A673 (cell line): ENCODE results near the gene IFT172.

Experiments
- EZH2 ChIP-seq: fragments of 200-600 bp; sonication (generic); IDR thresholded peaks from 2 replicates; pipeline ENCODE4 v1.6.1; 2017; ENCODE audit warnings: borderline replicate concordance, low read depth, mild to moderate bottlenecking, mixed read lengths, antibody characterized with exemption, low read length; ENCODE audit not compliant: poor library complexity, severe bottlenecking
- TF ChIP-seq, protein P1 (sequence below): fragments of 300-800, 200-600 bp; sonication (generic); conservative IDR thresholded peaks from 2 replicates; pipeline ENCODE4 v1.5.1; 2017; ENCODE audit warnings: low read depth, mild to moderate bottlenecking, antibody characterized with exemption, low read length, moderate library complexity, mixed read lengths

DNA sequence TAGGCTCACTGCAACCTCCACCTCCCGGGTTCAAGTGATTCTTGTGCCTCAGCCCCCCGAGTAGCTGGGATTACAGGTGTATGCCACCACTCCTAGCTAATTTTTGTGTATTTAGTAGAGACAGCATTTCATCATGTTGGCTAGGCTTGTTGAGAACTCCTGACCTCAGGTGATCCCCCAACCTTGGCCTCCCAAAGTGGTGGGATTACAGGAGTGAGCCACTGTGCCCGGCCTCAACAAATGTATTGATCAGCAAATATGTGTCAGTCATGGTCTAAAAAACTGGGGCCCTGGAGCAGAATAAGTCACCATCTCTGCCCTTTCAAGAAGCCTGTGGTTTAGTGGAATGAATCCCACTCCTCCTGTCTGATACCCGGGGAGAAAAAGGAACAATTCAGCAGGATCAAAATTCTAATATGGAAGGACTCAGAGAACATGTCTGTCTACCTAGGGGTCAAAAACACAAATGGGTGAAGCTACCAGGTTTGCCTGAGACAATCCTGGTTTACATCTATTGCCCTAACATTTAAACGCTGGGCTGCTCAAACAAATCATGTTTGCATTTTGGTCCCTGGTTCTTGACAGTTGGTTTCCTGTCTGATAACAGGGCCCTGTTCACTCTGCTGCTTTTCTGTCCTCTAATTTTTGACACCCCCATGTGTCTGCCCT, 28.7 kb upstream of the IFT172 start:
- TF ChIP-seq, protein P1, sequence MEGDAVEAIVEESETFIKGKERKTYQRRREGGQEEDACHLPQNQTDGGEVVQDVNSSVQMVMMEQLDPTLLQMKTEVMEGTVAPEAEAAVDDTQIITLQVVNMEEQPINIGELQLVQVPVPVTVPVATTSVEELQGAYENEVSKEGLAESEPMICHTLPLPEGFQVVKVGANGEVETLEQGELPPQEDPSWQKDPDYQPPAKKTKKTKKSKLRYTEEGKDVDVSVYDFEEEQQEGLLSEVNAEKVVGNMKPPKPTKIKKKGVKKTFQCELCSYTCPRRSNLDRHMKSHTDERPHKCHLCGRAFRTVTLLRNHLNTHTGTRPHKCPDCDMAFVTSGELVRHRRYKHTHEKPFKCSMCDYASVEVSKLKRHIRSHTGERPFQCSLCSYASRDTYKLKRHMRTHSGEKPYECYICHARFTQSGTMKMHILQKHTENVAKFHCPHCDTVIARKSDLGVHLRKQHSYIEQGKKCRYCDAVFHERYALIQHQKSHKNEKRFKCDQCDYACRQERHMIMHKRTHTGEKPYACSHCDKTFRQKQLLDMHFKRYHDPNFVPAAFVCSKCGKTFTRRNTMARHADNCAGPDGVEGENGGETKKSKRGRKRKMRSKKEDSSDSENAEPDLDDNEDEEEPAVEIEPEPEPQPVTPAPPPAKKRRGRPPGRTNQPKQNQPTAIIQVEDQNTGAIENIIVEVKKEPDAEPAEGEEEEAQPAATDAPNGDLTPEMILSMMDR, result no peak
- no peak for TF ChIP-seq EZH2
